Transverse colon (tissue), 4 donors: ENCODE results near the gene TSPAN9.

Experiments
- EP300 ChIP-seq: sonication (generic); formaldehyde crosslinking; IDR thresholded peaks from one replicate; pipeline ENCODE4 v1.6.1; 2017; ENCODE audit warnings: antibody characterized with exemption, low read depth
- POLR2A ChIP-seq: fragments of 450-650 bp; IDR thresholded peaks from one replicate; pipeline ENCODE4 v1.6.1; 2016; ENCODE audit warnings: antibody characterized with exemption, mild to moderate bottlenecking, moderate library complexity
- POLR2AphosphoS5 ChIP-seq, 3 donors: sonication (generic); formaldehyde crosslinking; IDR thresholded peaks; one replicate each; pipeline ENCODE4 v1.6.1; 2016; ENCODE audit warnings: antibody characterized with exemption in 3 of 3
- TF ChIP-seq, protein P1 (sequence below), 5 experiments: fragments of 200-600 bp in 3 of 5; fragments of 450-650 bp in 2 of 5; sonication (generic) in 3 of 5; IDR thresholded peaks; 1 replicate in 2 of 5; 2 replicates in 3 of 5; pipeline ENCODE4 v1.5.1; 2016 to 2017; ENCODE audit warnings: antibody characterized with exemption in 5 of 5, inconsistent platforms in 3 of 5, mild to moderate bottlenecking in 2 of 5, moderate library complexity in 1 of 5

DNA sequence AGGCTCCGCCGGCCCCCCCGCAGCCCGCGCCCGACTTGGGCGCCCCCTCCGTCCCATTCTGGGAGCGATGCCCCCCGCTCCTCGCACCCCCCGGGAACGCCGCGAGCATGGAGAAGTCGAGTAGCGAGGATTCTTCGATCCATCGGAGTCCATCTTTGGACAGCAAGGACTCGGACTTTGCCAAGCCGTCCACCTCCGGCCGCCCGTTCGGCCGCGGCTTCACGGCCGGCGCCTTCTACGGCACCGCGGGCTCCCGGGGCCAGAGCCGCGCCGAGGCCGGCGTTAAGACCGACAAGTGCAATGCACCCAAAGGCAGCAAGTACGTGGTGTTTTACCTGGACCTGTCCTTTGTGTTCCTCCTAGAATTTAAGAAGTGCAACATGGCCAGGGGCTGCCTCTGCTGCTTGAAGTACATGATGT lies 123.6 kb downstream of the TSPAN9 start:
- TF ChIP-seq, protein P1, sequence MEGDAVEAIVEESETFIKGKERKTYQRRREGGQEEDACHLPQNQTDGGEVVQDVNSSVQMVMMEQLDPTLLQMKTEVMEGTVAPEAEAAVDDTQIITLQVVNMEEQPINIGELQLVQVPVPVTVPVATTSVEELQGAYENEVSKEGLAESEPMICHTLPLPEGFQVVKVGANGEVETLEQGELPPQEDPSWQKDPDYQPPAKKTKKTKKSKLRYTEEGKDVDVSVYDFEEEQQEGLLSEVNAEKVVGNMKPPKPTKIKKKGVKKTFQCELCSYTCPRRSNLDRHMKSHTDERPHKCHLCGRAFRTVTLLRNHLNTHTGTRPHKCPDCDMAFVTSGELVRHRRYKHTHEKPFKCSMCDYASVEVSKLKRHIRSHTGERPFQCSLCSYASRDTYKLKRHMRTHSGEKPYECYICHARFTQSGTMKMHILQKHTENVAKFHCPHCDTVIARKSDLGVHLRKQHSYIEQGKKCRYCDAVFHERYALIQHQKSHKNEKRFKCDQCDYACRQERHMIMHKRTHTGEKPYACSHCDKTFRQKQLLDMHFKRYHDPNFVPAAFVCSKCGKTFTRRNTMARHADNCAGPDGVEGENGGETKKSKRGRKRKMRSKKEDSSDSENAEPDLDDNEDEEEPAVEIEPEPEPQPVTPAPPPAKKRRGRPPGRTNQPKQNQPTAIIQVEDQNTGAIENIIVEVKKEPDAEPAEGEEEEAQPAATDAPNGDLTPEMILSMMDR (IDR thresholded peaks at IDR 0.05): no peak
- TF ChIP-seq POLR2A: no peak
- no peak for TF ChIP-seq EP300
- TF ChIP-seq POLR2AphosphoS5 (IDR thresholded peaks at IDR 0.05): no peak
